DND-41 (cell line): ENCODE measurements around the gene NAT8.
"Not testable (repeated sequence)": the region's sequence is repeated elsewhere in the genome, so short reads cannot be mapped to it uniquely, and the experiment has no call there.

Experiments
- ATAC-seq: fragments of 200-7000 bp; cut with Tn5 transposase; 3 replicates; pipeline ENCODE4 v1.9.1; 2021; ENCODE audit warnings: low read depth; ENCODE audit not compliant: insufficient read depth
- DNase-seq: peaks from one replicate; pipeline ENCODE4 v3.0.0-alpha.2; 2020
- H2AFZ ChIP-seq: 2 replicates; pipeline ENCODE4 v1.6.0; 2012; ENCODE audit warnings: low read depth, low read length
- H3K27ac ChIP-seq: 2 replicates; pipeline ENCODE4 v1.5.1; 2012; ENCODE audit warnings: low read length, inconsistent platforms
- H3K27me3 ChIP-seq: fragments of 200-600 bp; sonication (generic); 2 replicates; pipeline ENCODE4 v1.6.0; 2012; ENCODE audit warnings: low read length, mild to moderate bottlenecking, inconsistent platforms; ENCODE audit not compliant: insufficient read depth, poor library complexity
- H3K36me3 ChIP-seq: 2 replicates; pipeline ENCODE4 v1.5.1; 2012; ENCODE audit warnings: low read length, inconsistent platforms; ENCODE audit not compliant: insufficient read depth
- H3K4me1 ChIP-seq: 2 replicates; pipeline ENCODE4 v1.5.1; 2012; ENCODE audit warnings: mild to moderate bottlenecking, low read length; ENCODE audit not compliant: insufficient read depth
- H3K4me2 ChIP-seq: 2 replicates; pipeline ENCODE4 v1.6.0; 2012; ENCODE audit warnings: mild to moderate bottlenecking, moderate library complexity, low read length, inconsistent platforms; ENCODE audit not compliant: insufficient read depth
- H3K4me3 ChIP-seq, 2 experiments: fragments of 200-600 bp in 1 of 2; shearing (Covaris generic) in 1 of 2; 2 replicates each; pipeline ENCODE4 v1.5.1; 2012 to 2016; ENCODE audit warnings: inconsistent platforms in 2 of 2, low read length in 2 of 2, mild to moderate bottlenecking in 2 of 2, low read depth in 1 of 2, moderate library complexity in 1 of 2
- H3K79me2 ChIP-seq: 2 replicates; pipeline ENCODE4 v1.6.0; 2012; ENCODE audit warnings: low read length, inconsistent platforms; ENCODE audit not compliant: insufficient read depth
- H3K9ac ChIP-seq: 2 replicates; pipeline ENCODE4 v1.6.0; 2012; ENCODE audit warnings: low read depth, mild to moderate bottlenecking, inconsistent platforms, low read length, moderate library complexity
- H3K9me3 ChIP-seq: 2 replicates; pipeline ENCODE4 v1.5.1; 2012; ENCODE audit warnings: low read length, moderate library complexity, mild to moderate bottlenecking, inconsistent platforms; ENCODE audit not compliant: insufficient read depth, severe bottlenecking
- H4K20me1 ChIP-seq: 2 replicates; pipeline ENCODE4 v1.6.0; 2012; ENCODE audit warnings: low read length; ENCODE audit not compliant: insufficient read depth
- CTCF ChIP-seq: IDR thresholded peaks from 2 replicates; pipeline ENCODE4 v1.5.1; 2012; ENCODE audit warnings: borderline replicate concordance, low read length, moderate library complexity, mild to moderate bottlenecking; ENCODE audit not compliant: poor library complexity, severe bottlenecking; ENCODE audit errors: extremely low read depth
- EZH2 ChIP-seq: IDR thresholded peaks from 3 replicates; pipeline ENCODE4 v1.6.1; 2012; ENCODE audit warnings: borderline replicate concordance, low read depth, mild to moderate bottlenecking, moderate library complexity, low read length, inconsistent platforms; ENCODE audit not compliant: severe bottlenecking

NAT8 gene

GRCh38 chr2:73611867-73612266 lies 30.4 kb downstream of the NAT8 start:
- H3K9me3 ChIP-seq: no peaks in the 10 kb centered on the region

DNA sequence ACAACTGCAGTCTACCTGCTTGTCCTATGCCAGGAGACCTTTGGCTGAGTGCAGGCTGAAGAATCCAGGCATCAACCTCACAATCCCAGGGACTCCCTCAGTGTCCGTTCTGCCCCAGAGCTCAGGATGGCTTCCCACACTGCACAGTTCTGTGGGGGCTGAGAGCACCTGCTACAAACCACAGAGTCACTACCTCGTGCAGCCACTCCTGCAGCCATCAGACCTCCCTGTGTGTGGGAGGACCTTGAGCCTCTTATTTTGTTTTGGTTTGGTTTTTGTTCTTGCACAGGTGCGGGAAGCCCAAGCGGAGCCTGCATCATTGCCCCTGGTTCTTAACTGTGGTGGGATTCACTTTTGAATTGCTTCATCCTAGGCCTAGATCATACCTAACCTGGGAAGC lies 31.0 kb downstream of the NAT8 start:
- ATAC-seq (peak; percentile 42; the same call in 1 of the 3 replicates), DNase-seq (no peak)
- Histone ChIP-seq H3K9ac (no peak overlapping the region), H3K79me2 (no peaks in the 10 kb centered on the region), H4K20me1 (no peaks in the 10 kb centered on the region), H3K36me3 (peaks cover 10% of the 10 kb centered on the region), H3K4me3 (no peak overlapping the region), H2AFZ (no peak overlapping the region), H3K27me3 (no peaks in the 10 kb centered on the region), H3K9me3 (no peaks in the 10 kb centered on the region), H3K27ac (no peak overlapping the region), H3K4me2 (no peak overlapping the region), H3K4me1 (no peaks in the 10 kb centered on the region)
- TF ChIP-seq EZH2 (no peak), CTCF (no peak)

More at GRCh38 chr2:73611867-73612266, 30.4 kb downstream of the NAT8 start:
- Histone ChIP-seq H3K36me3 (peaks cover 10% of the 10 kb centered on the region), H2AFZ (no peak overlapping the region), H3K4me1 (no peaks in the 10 kb centered on the region), H4K20me1 (no peaks in the 10 kb centered on the region), H3K4me3 (no peak overlapping the region), H3K9ac (no peak overlapping the region), H3K4me2 (no peak overlapping the region), H3K27me3 (no peaks in the 10 kb centered on the region), H3K27ac (no peak overlapping the region), H3K79me2 (no peaks in the 10 kb centered on the region)
- no peak for TF ChIP-seq CTCF
- TF ChIP-seq EZH2: no peak
- no peak for DNase-seq
- ATAC-seq: no peak

DNA sequence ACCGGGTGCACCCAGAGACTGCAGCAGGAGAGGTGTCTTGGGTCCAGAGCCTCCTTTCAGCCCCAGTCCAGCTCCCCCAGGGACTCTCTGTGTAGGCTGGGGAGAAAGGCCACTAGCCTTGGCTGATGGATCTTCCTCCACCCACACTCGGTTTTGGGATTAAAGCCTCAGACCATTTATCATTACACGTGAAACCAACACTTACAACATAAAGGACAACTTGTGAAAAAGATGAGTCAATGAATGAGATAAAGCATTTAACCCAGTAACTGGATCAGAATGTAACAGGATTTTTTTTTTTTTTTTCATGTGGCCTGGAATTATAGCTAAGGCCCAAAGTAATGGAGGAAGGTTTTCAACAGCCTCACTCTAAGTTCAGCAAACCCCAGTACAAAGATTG lies 32.1 kb downstream of the NAT8 start:
- no peak for DNase-seq
- H3K27ac ChIP-seq: no peak overlapping the region

GRCh38 chr2:73604589-73604988 lies 37.6 kb downstream of the NAT8 start:
- H3K9me3 ChIP-seq, H2AFZ ChIP-seq, H3K4me3 ChIP-seq, H4K20me1 ChIP-seq, DNase-seq, H3K9ac ChIP-seq, H3K27ac ChIP-seq, ATAC-seq, H3K27me3 ChIP-seq, H3K79me2 ChIP-seq, H3K4me2 ChIP-seq, H3K4me1 ChIP-seq: not testable (repeated sequence)
- peaks cover 55% of the 10 kb centered on the region for H3K36me3 ChIP-seq

More for the DNA sequence above, 32.1 kb downstream of the NAT8 start:
- H3K9ac ChIP-seq: no peak overlapping the region
- H3K4me3 ChIP-seq: no peak overlapping the region
- TF ChIP-seq EZH2 (no peak), CTCF (no peak)
- H2AFZ ChIP-seq: no peak overlapping the region
- no peaks in the 10 kb centered on the region for H3K27me3 ChIP-seq
- H3K79me2 ChIP-seq: no peaks in the 10 kb centered on the region
- H3K36me3 ChIP-seq: peaks cover 11% of the 10 kb centered on the region
- no peaks in the 10 kb centered on the region for H4K20me1 ChIP-seq
- H3K4me2 ChIP-seq: no peak overlapping the region
- H3K9me3 ChIP-seq: no peaks in the 10 kb centered on the region
- H3K4me1 ChIP-seq: no peaks in the 10 kb centered on the region
- ATAC-seq: no peak

DNA sequence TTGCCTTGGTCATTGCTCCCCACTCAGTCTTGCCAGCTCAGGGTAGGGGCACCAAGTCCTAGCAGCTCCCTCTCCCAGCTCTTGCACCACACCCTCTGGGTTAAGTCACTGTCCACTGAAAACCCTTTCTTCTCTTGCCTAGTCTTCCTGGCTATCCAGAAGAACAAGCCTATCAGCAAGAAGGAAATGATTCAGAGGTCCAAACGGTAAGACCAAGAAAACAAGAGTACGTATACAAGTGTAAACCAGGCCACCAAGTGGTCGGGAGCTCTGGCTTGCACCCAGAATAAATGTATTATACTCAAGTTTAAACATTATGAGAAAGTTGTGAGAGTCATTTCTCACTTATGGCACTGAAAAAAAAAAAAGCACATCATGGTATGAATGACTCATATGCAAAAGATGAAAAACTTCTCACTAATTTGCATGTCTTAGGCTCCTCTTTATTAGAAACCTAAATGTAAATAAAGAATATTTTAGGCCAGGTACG lies 39.1 kb downstream of the NAT8 start:
- not testable (repeated sequence) for ATAC-seq, H2AFZ ChIP-seq, H3K79me2 ChIP-seq, H3K9ac ChIP-seq, H3K4me1 ChIP-seq, DNase-seq, H3K4me3 ChIP-seq, H3K27ac ChIP-seq, H3K9me3 ChIP-seq, H3K27me3 ChIP-seq, H4K20me1 ChIP-seq, H3K4me2 ChIP-seq
- peaks cover 48% of the 10 kb centered on the region for H3K36me3 ChIP-seq
